Neural cell (in vitro differentiated cells): ENCODE measurements around the gene UVRAG. TPM values are rescaled to one million over a fixed set of nuclear protein-coding genes. Genes with fewer than 3 reads are reported as not detected.

ENCODE experiments used
- H2AFZ ChIP-seq: fragments of 200-600, 300-800 bp; sonication (generic), shearing (Covaris generic); 2 replicates; pipeline ENCODE4 v1.6.0; 2014; ENCODE audit warnings: low read depth, mild to moderate bottlenecking, antibody characterized with exemption, low read length, moderate library complexity
- H3F3A ChIP-seq: fragments of 200-600 bp; shearing (Covaris generic); 2 replicates; pipeline ENCODE4 v1.6.1; 2016; ENCODE audit warnings: mild to moderate bottlenecking, moderate library complexity, mixed read lengths, antibody characterized with exemption, low read length; ENCODE audit not compliant: insufficient read depth, poor library complexity, severe bottlenecking
- H3K27ac ChIP-seq: fragments of 200-600, 300-800 bp; sonication (generic), shearing (Covaris generic); 2 replicates; pipeline ENCODE4 v1.5.1; 2014; ENCODE audit warnings: mild to moderate bottlenecking, low read length, moderate library complexity
- H3K27me3 ChIP-seq: fragments of 300-800, 200-600 bp; sonication (generic), shearing (Covaris generic); 2 replicates; pipeline ENCODE4 v1.6.0; 2014; ENCODE audit warnings: mild to moderate bottlenecking, low read depth, low read length, moderate library complexity; ENCODE audit not compliant: insufficient read depth
- H3K36me3 ChIP-seq: fragments of 300-800, 200-600 bp; sonication (generic), shearing (Covaris generic); 2 replicates; pipeline ENCODE4 v1.5.1; 2014; ENCODE audit warnings: mild to moderate bottlenecking, antibody characterized with exemption, low read length, moderate library complexity; ENCODE audit not compliant: insufficient read depth
- H3K4me2 ChIP-seq: fragments of 300-800, 200-600 bp; sonication (generic), shearing (Covaris generic); 2 replicates; pipeline ENCODE4 v1.6.0; 2014; ENCODE audit warnings: mild to moderate bottlenecking, low read length
- H3K4me3 ChIP-seq: fragments of 300-800, 200-600 bp; sonication (generic), shearing (Covaris generic); 2 replicates; pipeline ENCODE4 v1.5.1; 2014; ENCODE audit warnings: mild to moderate bottlenecking, low read length, moderate library complexity
- H3K79me2 ChIP-seq: fragments of 200-600 bp; shearing (Covaris generic); replicated peaks from 2 replicates; pipeline ENCODE4 v1.6.0; 2014; ENCODE audit warnings: mild to moderate bottlenecking, low read length, moderate library complexity; ENCODE audit not compliant: insufficient read depth
- H3K9ac ChIP-seq: fragments of 300-800, 200-600 bp; sonication (generic), shearing (Covaris generic); 2 replicates; pipeline ENCODE4 v1.6.1; 2016; ENCODE audit warnings: mild to moderate bottlenecking, low read length, mixed read lengths
- H3K9me2 ChIP-seq: fragments of 200-600 bp; shearing (Covaris generic); 2 replicates; pipeline ENCODE4 v1.6.1; 2016; ENCODE audit warnings: mild to moderate bottlenecking, low read length, mixed read lengths; ENCODE audit not compliant: insufficient read depth
- H3K9me3 ChIP-seq: fragments of 200-600, 300-800 bp; sonication (generic), shearing (Covaris generic); 2 replicates; pipeline ENCODE4 v1.6.1; 2016; ENCODE audit warnings: mild to moderate bottlenecking, mixed run types, low read length, moderate library complexity, mixed read lengths
- H4K20me1 ChIP-seq: fragments of 200-600 bp; shearing (Covaris generic); 2 replicates; pipeline ENCODE4 v1.6.1; 2016; ENCODE audit warnings: mild to moderate bottlenecking, mixed run types; ENCODE audit not compliant: insufficient read depth
- CTCF ChIP-seq: fragments of 450-650 bp; IDR thresholded peaks from 2 replicates; pipeline ENCODE4 v1.5.1; 2014; ENCODE audit warnings: antibody characterized with exemption, mild to moderate bottlenecking, moderate library complexity; ENCODE audit not compliant: poor library complexity, severe bottlenecking
- EP300 ChIP-seq: fragments of 450-650 bp; conservative IDR thresholded peaks from 2 replicates; pipeline ENCODE4 v1.6.1; 2014; ENCODE audit warnings: antibody characterized with exemption, mild to moderate bottlenecking, moderate library complexity; ENCODE audit not compliant: poor library complexity, severe bottlenecking
- EZH2 ChIP-seq: fragments of 200-600, 300-800 bp; shearing (Covaris generic), sonication (generic); IDR thresholded peaks from 2 replicates; pipeline ENCODE4 v1.6.1; 2014; ENCODE audit warnings: antibody characterized with exemption, low read length, borderline replicate concordance, mild to moderate bottlenecking; ENCODE audit not compliant: insufficient read depth, poor library complexity, severe bottlenecking
- MXI1 ChIP-seq: fragments of 450-650 bp; conservative IDR thresholded peaks from 2 replicates; pipeline ENCODE4 v1.6.1; 2014; ENCODE audit warnings: antibody characterized with exemption, mild to moderate bottlenecking; ENCODE audit not compliant: poor library complexity, severe bottlenecking
- POLR2AphosphoS5 ChIP-seq: IDR thresholded peaks from 2 replicates; pipeline ENCODE4 v1.6.1; 2012
- RAD21 ChIP-seq: fragments of 450-650 bp; conservative IDR thresholded peaks from 2 replicates; pipeline ENCODE4 v1.6.1; 2014; ENCODE audit warnings: antibody characterized with exemption, mild to moderate bottlenecking, moderate library complexity
- REST ChIP-seq: IDR thresholded peaks from 2 replicates; pipeline ENCODE4 v1.6.1; 2012; ENCODE audit warnings: borderline replicate concordance
- SMC3 ChIP-seq: fragments of 450-650 bp; conservative IDR thresholded peaks from 2 replicates; pipeline ENCODE4 v1.6.1; 2014; ENCODE audit warnings: antibody characterized with exemption, mild to moderate bottlenecking, moderate library complexity; ENCODE audit not compliant: poor library complexity
- TAF1 ChIP-seq: IDR thresholded peaks from 2 replicates; pipeline ENCODE4 v1.6.1; 2012; ENCODE audit warnings: low read depth
- polyA plus RNA-seq: library from polyadenylated mRNA; depleted of rRNA; stranded (reverse); fragments of >200 nt; gene quantifications from 2 replicates; pipeline ENCODE4 v1.2.3, GENCODE V29; 2014

Gene UVRAG
- polyA plus RNA-seq, 1 donor from 2014 or later, result 31.6 TPM

- Histone ChIP-seq H3K9ac (no peak overlapping the region), H4K20me1 (no peaks in the 10 kb centered on the region), H3F3A (no peaks in the 10 kb centered on the region), H2AFZ (no peak overlapping the region), H3K79me2 (no peaks in the 10 kb centered on the region), H3K4me2 (no peak overlapping the region), H3K9me2 (no peaks in the 10 kb centered on the region), H3K9me3 (no peaks in the 10 kb centered on the region), H3K36me3 (peaks cover 5% of the 10 kb centered on the region), H3K27ac (no peak overlapping the region), H3K4me3 (no peak overlapping the region), H3K27me3 (no peaks in the 10 kb centered on the region)
- no peak for TF ChIP-seq SMC3
- no peak for TF ChIP-seq MXI1
- no peak for TF ChIP-seq EZH2
- TF ChIP-seq TAF1, result no peak
- no peak for TF ChIP-seq CTCF
Measured at GRCh38 chr11:75893251-75893650, 78.2 kb downstream of the UVRAG start.

GRCh38 chr11:75894036-75894585 is 79.1 kb downstream of the UVRAG start:
- no peak overlapping the region for H3K27ac ChIP-seq
- H4K20me1 ChIP-seq, result no peaks in the 10 kb centered on the region
- H3K36me3 ChIP-seq, result peaks cover 5% of the 10 kb centered on the region
- no peak overlapping the region for H3K9ac ChIP-seq
- TF ChIP-seq SMC3 (no peak), EZH2 (no peak), REST (no peak), POLR2AphosphoS5 (no peak), MXI1 (no peak), TAF1 (no peak), CTCF (no peak), EP300 (no peak), RAD21 (no peak)
- H3K4me2 ChIP-seq, result no peak overlapping the region
- no peaks in the 10 kb centered on the region for H3K9me3 ChIP-seq
- no peaks in the 10 kb centered on the region for H3K27me3 ChIP-seq
- H3K4me3 ChIP-seq, result no peak overlapping the region
- no peaks in the 10 kb centered on the region for H3F3A ChIP-seq
- H3K9me2 ChIP-seq, result no peaks in the 10 kb centered on the region
- H3K79me2 ChIP-seq, result no peaks in the 10 kb centered on the region
- no peak overlapping the region for H2AFZ ChIP-seq
